Brain microvascular endothelial cell (primary cell): ENCODE data around the gene ALDH9A1.

Experiments
- DNase-seq: peaks from one replicate; pipeline ENCODE4 v3.0.0-alpha.2; 2020
- H3K27ac ChIP-seq: fragments of 250-450 bp; sonication (Bioruptor Pico); 2 replicates; pipeline ENCODE4 v1.5.1; 2020; ENCODE audit warnings: mild to moderate bottlenecking, moderate library complexity
- H3K27me3 ChIP-seq: fragments of 250-450 bp; sonication (Bioruptor Pico); replicated peaks from 2 replicates; pipeline ENCODE4 v1.5.1; 2020; ENCODE audit warnings: mild to moderate bottlenecking
- H3K36me3 ChIP-seq: fragments of 250-450 bp; sonication (Bioruptor Pico); replicated peaks from 2 replicates; pipeline ENCODE4 v1.5.1; 2020; ENCODE audit warnings: mild to moderate bottlenecking
- H3K4me3 ChIP-seq: 2 replicates; pipeline ENCODE4 v1.5.1; 2011; ENCODE audit warnings: low read depth, mild to moderate bottlenecking, control low read depth, low read length, moderate library complexity
- CTCF ChIP-seq: IDR thresholded peaks from 2 replicates; pipeline ENCODE4 v1.5.1; 2011; ENCODE audit warnings: low read depth, mild to moderate bottlenecking, moderate library complexity, low read length, control low read depth, inconsistent platforms; ENCODE audit errors: missing control alignments
- in situ Hi-C: cut with HindIII; loops from 2 replicates; pipeline ENCODE4 v1.10.0; 2017; ENCODE audit warnings: low sequenced_read_pairs, low pct_ligation_motif_present

ALDH9A1 gene

DNA sequence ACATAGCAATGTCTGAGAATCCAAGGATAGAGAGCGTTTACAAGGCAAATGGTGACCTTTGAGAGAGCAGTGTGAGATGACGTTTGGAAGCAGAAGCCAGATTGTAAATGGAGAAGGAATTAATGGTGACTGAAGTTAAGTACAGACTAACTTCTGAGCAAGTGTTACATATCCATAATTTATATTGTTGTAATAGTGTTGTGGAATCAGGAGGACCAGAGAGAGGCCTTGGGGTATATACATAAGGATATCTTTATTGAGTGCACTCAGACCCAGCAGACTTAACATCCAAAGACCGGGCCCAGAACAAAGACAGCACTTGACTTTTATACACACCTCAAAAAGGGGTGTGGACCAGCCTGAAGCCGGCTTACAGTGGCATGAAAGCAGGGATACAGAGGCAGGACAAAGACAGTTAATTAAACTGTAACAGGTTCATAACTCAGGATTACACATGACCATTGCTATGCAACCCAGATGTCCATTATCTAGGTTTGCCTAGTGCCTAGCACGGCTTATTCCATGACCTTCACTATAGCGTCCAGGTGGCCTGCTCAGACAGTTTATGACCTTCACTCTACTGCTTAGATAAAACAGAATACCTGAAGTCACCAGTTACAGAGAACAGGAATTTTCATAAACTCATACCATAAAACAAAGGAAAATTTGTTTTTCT is 70.1 kb downstream of the ALDH9A1 start:
- H3K4me3 ChIP-seq = no peak overlapping the region
- no peaks in the 10 kb centered on the region for H3K27me3 ChIP-seq
- no peaks in the 10 kb centered on the region for H3K36me3 ChIP-seq
- DNase-seq = no peak
- H3K27ac ChIP-seq = no peak overlapping the region
- TF ChIP-seq CTCF = no peak
- in situ Hi-C loops = no loop called here

- Histone ChIP-seq H3K27me3 (no peaks in the 10 kb centered on the region), H3K4me3 (no peak overlapping the region), H3K27ac (no peak overlapping the region), H3K36me3 (no peaks in the 10 kb centered on the region)
- no peak for DNase-seq
- in situ Hi-C loops = no loop called here
- TF ChIP-seq CTCF = no peak
These were observed 73.9 kb downstream of the ALDH9A1 start for GRCh38 chr1:165624441-165624840.

GRCh38 chr1:165623624-165624023 is 74.7 kb downstream of the ALDH9A1 start:
- in situ Hi-C loops = no loop called here
- TF ChIP-seq CTCF = no peak
- Histone ChIP-seq H3K27me3 (no peaks in the 10 kb centered on the region), H3K4me3 (no peak overlapping the region), H3K36me3 (no peaks in the 10 kb centered on the region), H3K27ac (no peak overlapping the region)
- no peak for DNase-seq

DNA sequence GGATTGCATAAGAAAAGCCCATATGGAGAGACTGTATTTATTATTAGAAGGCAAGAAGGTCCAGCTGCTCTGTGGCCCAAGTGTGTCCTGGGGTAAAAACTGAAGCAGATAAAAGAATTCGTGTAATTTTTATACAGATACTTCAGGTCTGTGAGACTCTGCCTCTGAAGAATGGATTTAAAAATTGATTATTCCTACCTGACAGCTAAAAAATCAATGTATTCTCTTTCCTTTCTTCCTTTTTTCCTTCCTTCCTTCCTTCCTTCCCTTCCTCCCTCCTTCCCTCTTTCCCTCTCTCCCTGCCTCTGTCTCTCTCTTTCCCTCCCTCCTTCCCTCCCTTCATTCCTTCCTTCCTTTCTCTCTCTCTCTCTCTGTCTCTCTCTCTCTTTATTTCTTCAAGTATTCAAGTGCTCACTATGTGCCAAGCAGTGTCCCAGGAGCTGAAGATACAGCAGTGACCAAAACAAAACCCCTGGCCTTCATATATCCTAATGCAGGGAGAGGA is 78.7 kb downstream of the ALDH9A1 start:
- peaks cover 5% of the 10 kb centered on the region for H3K27me3 ChIP-seq
- no peak overlapping the region for H3K4me3 ChIP-seq
- no peak overlapping the region for H3K27ac ChIP-seq
- no peak for TF ChIP-seq CTCF
- no peak for DNase-seq
- in situ Hi-C loops = no loop called here
- H3K36me3 ChIP-seq = no peaks in the 10 kb centered on the region

GRCh38 chr1:165616987-165617546 is 81.3 kb downstream of the ALDH9A1 start:
- no peak for TF ChIP-seq CTCF
- in situ Hi-C loops = no loop called here
- DNase-seq = no peak
- Histone ChIP-seq H3K36me3 (no peaks in the 10 kb centered on the region), H3K27ac (no peak overlapping the region), H3K4me3 (no peak overlapping the region), H3K27me3 (peaks cover 5% of the 10 kb centered on the region)
